GM12872 (cell line): Measurements from ENCODE around the gene GALNT14.

Experiments
- TF ChIP-seq, protein P1 (sequence below): IDR thresholded peaks from 3 replicates; pipeline ENCODE4 v1.5.1; 2011; ENCODE audit warnings: low read depth, mild to moderate bottlenecking, low read length, moderate library complexity; ENCODE audit not compliant: insufficient read depth

Gene GALNT14

GRCh38 chr2:31107591-31108300 lies 30.5 kb downstream of the GALNT14 start:
- TF ChIP-seq, protein P1, sequence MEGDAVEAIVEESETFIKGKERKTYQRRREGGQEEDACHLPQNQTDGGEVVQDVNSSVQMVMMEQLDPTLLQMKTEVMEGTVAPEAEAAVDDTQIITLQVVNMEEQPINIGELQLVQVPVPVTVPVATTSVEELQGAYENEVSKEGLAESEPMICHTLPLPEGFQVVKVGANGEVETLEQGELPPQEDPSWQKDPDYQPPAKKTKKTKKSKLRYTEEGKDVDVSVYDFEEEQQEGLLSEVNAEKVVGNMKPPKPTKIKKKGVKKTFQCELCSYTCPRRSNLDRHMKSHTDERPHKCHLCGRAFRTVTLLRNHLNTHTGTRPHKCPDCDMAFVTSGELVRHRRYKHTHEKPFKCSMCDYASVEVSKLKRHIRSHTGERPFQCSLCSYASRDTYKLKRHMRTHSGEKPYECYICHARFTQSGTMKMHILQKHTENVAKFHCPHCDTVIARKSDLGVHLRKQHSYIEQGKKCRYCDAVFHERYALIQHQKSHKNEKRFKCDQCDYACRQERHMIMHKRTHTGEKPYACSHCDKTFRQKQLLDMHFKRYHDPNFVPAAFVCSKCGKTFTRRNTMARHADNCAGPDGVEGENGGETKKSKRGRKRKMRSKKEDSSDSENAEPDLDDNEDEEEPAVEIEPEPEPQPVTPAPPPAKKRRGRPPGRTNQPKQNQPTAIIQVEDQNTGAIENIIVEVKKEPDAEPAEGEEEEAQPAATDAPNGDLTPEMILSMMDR, result no peak

DNA sequence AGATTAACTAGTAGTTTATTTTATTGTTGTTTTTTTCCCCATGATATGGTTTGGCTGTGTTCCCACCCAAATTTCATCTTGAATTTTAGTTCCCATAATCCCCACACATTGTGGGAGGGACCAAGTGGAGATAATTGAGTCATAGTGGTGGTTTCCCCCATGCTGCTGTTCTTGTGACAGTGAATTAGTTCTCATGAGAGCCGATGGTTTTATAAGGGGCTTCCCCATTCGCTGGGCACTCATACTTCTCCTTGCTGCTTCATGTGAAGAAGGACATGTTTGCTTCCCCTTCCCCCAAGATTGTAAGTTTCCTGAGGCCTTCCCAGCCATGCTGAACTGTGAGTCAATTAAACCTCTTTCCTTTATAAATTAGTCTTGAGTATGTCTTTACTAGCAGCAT lies 36.5 kb downstream of the GALNT14 start:
- TF ChIP-seq, protein P1, result no peak

DNA sequence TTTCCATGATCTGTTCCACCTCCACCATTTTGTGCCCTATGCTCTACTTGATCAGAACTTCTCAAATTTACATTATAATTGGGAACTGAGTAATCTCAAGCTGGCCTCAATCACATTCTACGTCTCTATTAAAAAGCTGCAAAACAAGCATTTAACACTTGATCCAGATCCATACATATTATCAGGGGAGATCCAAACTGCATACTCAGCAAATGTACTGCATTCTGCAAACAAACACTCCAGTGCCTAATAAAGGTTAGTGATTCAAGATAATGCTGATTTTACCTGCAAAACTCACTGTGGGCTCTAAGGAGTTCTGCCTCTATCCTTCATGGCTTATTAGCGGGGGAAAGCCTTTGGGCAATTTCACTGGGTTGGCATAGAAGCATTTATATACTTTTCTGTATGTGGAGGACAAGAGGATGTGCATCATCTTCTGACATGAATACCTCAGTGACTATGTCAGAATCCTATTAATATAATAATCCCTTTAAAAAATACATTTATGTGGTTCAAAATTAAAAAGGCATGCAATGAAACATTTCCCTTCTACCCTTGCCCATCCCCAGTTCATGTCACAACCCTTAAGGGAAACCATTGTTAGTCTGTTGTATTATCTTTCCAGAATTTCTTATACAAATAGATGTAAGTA lies 40.2 kb downstream of the GALNT14 start:
- TF ChIP-seq, protein P1, result no peak

- TF ChIP-seq, protein P1, result no peak
Measured at GRCh38 chr2:31090188-31090587, 48.1 kb downstream of the GALNT14 start.

- TF ChIP-seq, protein P1, result 0 out of 3 replicates have a peak, but pooled peaks have one; percentile 5
Measured at GRCh38 chr2:31089645-31090044, 48.6 kb downstream of the GALNT14 start.

DNA sequence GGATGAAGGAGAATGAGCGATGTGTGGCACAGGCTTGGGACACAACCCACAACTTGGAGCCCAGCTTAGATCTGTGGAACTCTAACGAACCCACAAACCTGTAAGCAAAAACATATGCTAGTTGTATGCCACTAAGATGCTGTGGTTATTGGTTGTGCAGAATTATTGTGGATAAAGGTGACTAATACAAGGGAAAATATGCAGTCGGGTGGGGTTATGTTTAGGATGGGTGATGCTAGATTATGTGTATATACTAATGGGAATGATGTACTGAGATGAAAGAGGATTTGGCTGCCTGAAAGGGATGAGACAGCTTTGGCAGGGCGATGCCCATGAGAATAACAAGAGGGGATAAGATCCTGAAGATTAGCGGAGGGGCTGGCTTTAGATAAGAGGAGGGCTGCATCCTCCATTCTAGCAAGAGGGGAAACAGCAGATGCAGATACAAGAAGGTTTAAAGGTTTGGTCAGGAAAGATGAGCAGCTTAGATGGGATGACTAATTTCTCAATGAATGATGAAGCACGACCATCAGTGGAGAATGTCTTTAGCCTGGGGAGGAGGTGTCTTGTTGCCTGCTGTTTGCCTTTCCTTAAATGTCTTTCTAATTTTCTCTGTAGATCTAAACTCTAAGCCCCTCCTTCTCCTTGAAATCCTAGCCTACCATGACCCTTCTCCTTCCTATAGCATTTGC lies 49.6 kb downstream of the GALNT14 start:
- TF ChIP-seq, protein P1, result no peak

- TF ChIP-seq, protein P1, result no peak
Measured at GRCh38 chr2:31087491-31087890, 50.7 kb downstream of the GALNT14 start.
